IPS-NIHi11 (cell line): ENCODE data around the gene USP24.
A peak's percentile ranks its signal among the peaks of the same experiment; 100 is the strongest.
"Not testable (repeated sequence)": the region's sequence is repeated elsewhere in the genome, so short reads cannot be mapped to it uniquely, and the experiment has no call there.

ENCODE experiments used
- DNase-seq: peaks from one replicate; pipeline ENCODE4 v3.0.0; 2012; ENCODE audit warnings: mixed read lengths, low spot score

Gene USP24

GRCh38 chr1:55195521-55196233, 19.5 kb downstream of the USP24 start:
- no peak for DNase-seq

DNA sequence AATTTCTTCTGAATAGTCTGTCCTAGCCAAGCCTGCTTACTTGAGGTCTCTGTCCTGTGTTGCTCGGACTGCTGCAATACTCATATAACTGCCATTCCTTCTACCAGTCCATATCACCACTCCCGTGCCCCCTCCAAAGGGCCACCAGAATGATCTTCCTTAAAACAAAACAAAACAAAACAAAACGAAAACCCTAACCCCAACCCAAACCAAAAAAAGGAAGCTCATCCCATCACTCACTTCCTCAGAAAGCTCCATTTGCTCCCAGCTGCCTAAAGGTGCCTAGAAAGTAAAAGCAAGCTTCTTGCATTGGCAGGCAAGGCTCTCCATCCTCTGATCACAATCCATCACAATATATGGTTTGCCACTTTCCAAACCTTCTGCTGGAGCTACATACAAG, 20.3 kb downstream of the USP24 start:
- DNase-seq: no peak

- DNase-seq: no peak
Measured at GRCh38 chr1:55192093-55192492, 23.1 kb downstream of the USP24 start.

GRCh38 chr1:55191219-55191952, 23.8 kb downstream of the USP24 start:
- not testable (repeated sequence) for DNase-seq

- no peak for DNase-seq
Measured at GRCh38 chr1:55190109-55190508, 25.1 kb downstream of the USP24 start.

- no peak for DNase-seq
Measured at GRCh38 chr1:55188909-55189308, 26.3 kb downstream of the USP24 start.

DNA sequence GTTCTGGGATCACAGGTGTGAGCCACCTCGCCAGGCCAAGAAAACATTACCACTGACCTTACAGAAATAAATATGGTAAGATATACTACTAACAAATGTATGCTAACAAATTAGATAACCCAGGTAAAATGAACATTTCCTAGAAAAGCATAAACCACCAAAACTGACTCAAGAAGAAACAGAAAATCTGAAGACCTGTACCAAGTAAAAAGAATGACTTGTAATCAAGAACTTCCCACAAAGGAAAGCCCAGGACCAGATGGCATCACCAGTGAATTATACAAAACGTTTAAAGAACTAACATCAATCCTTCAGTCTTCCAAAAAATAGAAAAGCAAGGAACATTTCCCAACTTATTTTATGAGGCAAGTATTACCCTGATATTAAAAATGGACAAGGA, 29.3 kb downstream of the USP24 start:
- DNase-seq: no peak

- DNase-seq: no peak
Measured at GRCh38 chr1:55184859-55185258, 30.3 kb downstream of the USP24 start.

GRCh38 chr1:55181666-55182065, 33.5 kb downstream of the USP24 start:
- DNase-seq: no peak

GRCh38 chr1:55180075-55180670, 35.0 kb downstream of the USP24 start:
- no peak for DNase-seq

- DNase-seq: no peak
Measured at GRCh38 chr1:55179177-55179835, 35.9 kb downstream of the USP24 start.

DNA sequence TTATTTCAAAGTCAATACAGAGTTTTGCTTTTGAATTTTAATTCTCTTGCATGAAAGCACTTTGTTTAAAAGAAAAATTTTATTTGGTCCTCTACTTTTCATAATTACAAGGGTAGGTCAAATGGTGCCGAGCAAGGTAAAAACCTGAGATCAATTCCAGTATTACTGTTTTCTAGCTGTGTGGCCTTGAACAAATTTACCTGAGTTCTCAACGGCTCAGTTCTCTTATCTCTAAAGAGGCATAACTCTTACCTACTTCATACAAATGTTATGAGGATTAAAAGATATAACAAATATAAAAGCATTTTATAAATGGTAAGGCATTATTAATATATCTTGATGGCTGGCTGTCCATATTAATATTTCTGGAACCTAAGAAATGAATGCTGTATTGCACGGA, 42.5 kb downstream of the USP24 start:
- no peak for DNase-seq

DNA sequence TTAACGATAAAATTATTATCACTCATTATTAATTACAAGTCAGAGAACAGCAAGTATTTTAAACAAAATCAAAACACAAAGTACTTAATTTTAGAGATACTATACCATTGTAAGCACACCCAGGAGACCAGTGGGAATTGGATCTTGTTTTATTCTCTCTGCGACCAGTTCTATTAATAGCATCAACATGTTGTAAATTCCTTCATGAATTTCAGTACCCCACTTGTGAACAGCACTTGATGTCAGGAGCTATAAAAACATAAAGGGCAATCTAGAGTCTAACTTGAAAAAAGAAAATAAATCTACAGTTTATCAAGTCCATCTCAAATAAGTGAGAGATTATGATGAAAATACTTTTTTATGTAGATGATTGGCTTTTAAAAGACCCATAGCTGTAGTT, 42.9 kb downstream of the USP24 start:
- no peak for DNase-seq

- no peak for DNase-seq
Measured at GRCh38 chr1:55171694-55172093, 43.5 kb downstream of the USP24 start.

DNA sequence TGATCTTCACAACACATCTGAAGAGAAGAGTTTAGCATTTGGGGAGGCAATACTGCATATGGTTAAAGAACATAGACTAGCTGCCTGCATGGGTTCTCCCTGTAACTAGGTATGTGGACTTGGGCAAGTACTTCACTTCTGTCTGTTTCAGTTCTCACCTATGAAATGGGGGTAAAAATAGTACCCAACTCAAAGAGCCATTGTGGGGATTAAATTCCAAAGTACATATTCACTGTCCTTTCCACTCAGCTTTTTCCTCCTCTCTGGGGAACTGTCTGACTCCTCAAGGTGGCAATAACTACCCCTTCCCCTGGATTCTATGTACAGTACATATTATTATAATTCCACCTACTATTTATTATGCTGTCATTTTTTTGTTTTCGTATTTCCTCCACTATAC, 44.7 kb downstream of the USP24 start:
- no peak for DNase-seq

- DNase-seq: no peak
Measured at GRCh38 chr1:55169126-55169525, 46.0 kb downstream of the USP24 start.

- DNase-seq: peak; percentile 13
Measured at GRCh38 chr1:55168353-55168752, 46.8 kb downstream of the USP24 start.

DNA sequence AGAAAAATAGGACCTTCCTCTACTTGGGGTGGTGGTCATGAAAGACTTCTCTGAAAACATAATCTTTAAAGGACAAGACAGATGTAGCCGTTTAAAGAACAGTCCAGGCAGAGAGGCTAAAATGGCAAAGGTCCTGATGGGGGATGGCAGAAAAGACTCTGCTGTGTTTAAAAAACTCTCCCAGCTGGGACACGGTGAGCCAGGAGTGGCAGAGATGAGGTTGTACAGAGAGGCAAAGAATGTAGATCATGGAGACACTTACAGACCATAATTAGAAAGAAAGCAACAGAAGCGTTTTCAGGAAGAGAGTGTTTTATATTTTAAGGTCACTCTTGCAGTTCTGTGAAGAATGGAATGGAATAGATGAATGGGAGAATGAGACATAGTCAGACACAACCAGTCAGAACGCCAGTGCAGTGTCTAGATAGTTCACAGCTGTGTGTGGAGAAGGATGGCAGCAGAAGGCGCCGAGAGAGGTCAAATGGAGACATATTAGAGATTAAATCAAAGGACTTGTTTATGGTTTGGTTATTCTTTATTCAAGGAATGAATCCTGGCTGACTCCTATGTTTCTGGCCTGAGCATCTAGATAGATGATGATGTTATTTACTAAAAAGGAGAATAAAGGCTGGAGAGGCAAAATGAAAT, 47.8 kb downstream of the USP24 start:
- no peak for DNase-seq

GRCh38 chr1:55164906-55165305, 50.3 kb downstream of the USP24 start:
- no peak for DNase-seq

DNA sequence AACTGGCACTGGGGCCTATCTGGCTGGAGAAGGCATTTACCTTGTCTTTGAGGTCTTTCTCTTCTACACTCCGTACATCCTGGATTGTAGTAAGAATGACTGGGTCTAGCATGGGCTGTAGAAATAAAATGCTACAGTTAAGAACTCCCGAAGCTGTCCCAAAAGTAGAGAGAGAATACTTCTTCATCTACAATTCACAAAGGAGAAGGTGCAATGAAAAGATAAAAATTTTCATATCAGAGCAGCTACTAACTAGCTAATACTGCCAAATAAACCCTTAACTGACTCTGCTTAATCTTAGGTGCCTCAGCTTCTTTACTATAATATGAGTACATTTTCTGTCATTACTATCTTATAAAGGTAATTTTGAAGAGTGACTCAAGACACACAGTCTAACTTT, 55.6 kb downstream of the USP24 start:
- DNase-seq: no peak

GRCh38 chr1:55156608-55157007, 58.6 kb downstream of the USP24 start:
- DNase-seq: no peak

- no peak for DNase-seq
Measured at GRCh38 chr1:55156093-55156492, 59.1 kb downstream of the USP24 start.
